Esophagus muscularis mucosa (tissue), 4 donors: Measurements from ENCODE around the gene CPAMD8.

Source experiments
- CTCF ChIP-seq, 3 experiments: fragments of 200-600 bp in 2 of 3; fragments of 450-650 bp in 1 of 3; sonication (generic) in 2 of 3; IDR thresholded peaks; one replicate each; pipeline ENCODE4 v1.5.1; 2017 to 2019; ENCODE audit warnings: antibody characterized with exemption in 3 of 3, mild to moderate bottlenecking in 2 of 3, moderate library complexity in 1 of 3
- EP300 ChIP-seq: sonication (generic); formaldehyde crosslinking; IDR thresholded peaks from one replicate; pipeline ENCODE4 v1.6.1; 2017; ENCODE audit warnings: antibody characterized with exemption
- POLR2A ChIP-seq: fragments of 450-650 bp; IDR thresholded peaks from one replicate; pipeline ENCODE4 v1.6.1; 2017; ENCODE audit warnings: antibody characterized with exemption, moderate library complexity, mild to moderate bottlenecking, low read depth
- POLR2AphosphoS5 ChIP-seq, 2 donors: sonication (generic); formaldehyde crosslinking; IDR thresholded peaks; one replicate each; pipeline ENCODE4 v1.6.1; 2017; ENCODE audit warnings: antibody characterized with exemption in 2 of 2

GRCh38 chr19:16998635-16999194 is 27.9 kb downstream of the CPAMD8 start:
- no peak for TF ChIP-seq POLR2A
- TF ChIP-seq CTCF (IDR thresholded peaks at IDR 0.05) = no peak
- no peak for TF ChIP-seq POLR2AphosphoS5 (IDR thresholded peaks at IDR 0.05)
- TF ChIP-seq EP300 = no peak
